CD14-positive monocyte (primary cell): Measurements from ENCODE around the gene WARS2. TPM values are rescaled to one million over a fixed set of nuclear protein-coding genes. Genes with fewer than 3 reads are reported as not detected.

Experiments used
- DNase-seq, 3 donors: peaks; one replicate each; pipeline ENCODE4 v3.0.0-alpha.2; 2011 to 2022
- H2AFZ ChIP-seq: 2 replicates; pipeline ENCODE4 v1.6.0; 2012; ENCODE audit warnings: mild to moderate bottlenecking, low read depth, low read length, inconsistent platforms; ENCODE audit not compliant: insufficient read depth, poor library complexity, severe bottlenecking
- H3K27ac ChIP-seq, 2 donors: 1 replicate in 1 of 2; 2 replicates in 1 of 2; pipeline ENCODE4 v1.5.1; 2012 to 2013; ENCODE audit warnings: low read length in 2 of 2, control low read depth in 1 of 2, inconsistent platforms in 1 of 2, low read depth in 1 of 2, mild to moderate bottlenecking in 1 of 2
- H3K27me3 ChIP-seq, 2 donors: one replicate each; pipeline versions ENCODE4 v1.6.0 to v1.6.1; 2011 to 2013; ENCODE audit warnings: low read length in 2 of 2; ENCODE audit not compliant: control insufficient read depth in 2 of 2, insufficient read depth in 2 of 2
- H3K36me3 ChIP-seq, 2 donors: replicated peaks in 1 of 2; 1 replicate in 1 of 2; 2 replicates in 1 of 2; pipeline versions ENCODE4 v1.5.1 to v1.6.1; 2012 to 2013; ENCODE audit warnings: low read length in 2 of 2, control low read depth in 1 of 2, inconsistent platforms in 1 of 2, mild to moderate bottlenecking in 1 of 2; ENCODE audit not compliant: insufficient read depth in 2 of 2, control insufficient read depth in 1 of 2
- H3K4me1 ChIP-seq, 2 donors: 1 replicate in 1 of 2; 2 replicates in 1 of 2; pipeline versions ENCODE4 v1.5.1 to v1.6.1; 2012 to 2013; ENCODE audit warnings: low read length in 2 of 2, control low read depth in 1 of 2, inconsistent platforms in 1 of 2, mild to moderate bottlenecking in 1 of 2, moderate library complexity in 1 of 2; ENCODE audit not compliant: insufficient read depth in 2 of 2, control insufficient read depth in 1 of 2
- H3K4me2 ChIP-seq: replicated peaks from 2 replicates; pipeline ENCODE3; 2012; ENCODE audit warnings: low read length, moderate library complexity, mild to moderate bottlenecking; ENCODE audit not compliant: poor library complexity, severe bottlenecking; ENCODE audit errors: extremely low read depth
- H3K4me3 ChIP-seq, 3 experiments: fragments of 200-600 bp in 1 of 3; sonication (generic) in 1 of 3; replicated peaks in 1 of 3; 1 replicate in 2 of 3; 2 replicates in 1 of 3; pipeline ENCODE4 v1.5.1; 2011 to 2013; ENCODE audit warnings: low read length in 3 of 3, mild to moderate bottlenecking in 3 of 3, control low read depth in 2 of 3, low read depth in 2 of 3, inconsistent platforms in 1 of 3, moderate library complexity in 1 of 3
- H3K79me2 ChIP-seq: 2 replicates; pipeline ENCODE4 v1.6.0; 2012; ENCODE audit warnings: mild to moderate bottlenecking, control low read depth, inconsistent platforms, low read length, moderate library complexity; ENCODE audit not compliant: insufficient read depth
- H3K9ac ChIP-seq: 2 replicates; pipeline ENCODE4 v1.6.0; 2017; ENCODE audit warnings: low read length, mild to moderate bottlenecking; ENCODE audit not compliant: insufficient read depth, poor library complexity, severe bottlenecking
- H3K9me3 ChIP-seq, 2 donors: replicated peaks in 1 of 2; 1 replicate in 1 of 2; 2 replicates in 1 of 2; pipeline versions ENCODE4 v1.5.1 to v1.6.1; 2012 to 2013; ENCODE audit warnings: low read length in 2 of 2, control low read depth in 1 of 2; ENCODE audit not compliant: control insufficient read depth in 1 of 2, insufficient read depth in 1 of 2
- H4K20me1 ChIP-seq: 2 replicates; pipeline ENCODE4 v1.6.0; 2012; ENCODE audit warnings: mild to moderate bottlenecking, low read length, control low read depth, moderate library complexity; ENCODE audit not compliant: insufficient read depth
- H3K27ac Mint-ChIP-seq, 7 donors: one replicate each; pipeline ENCODE4 v1.8.0; 2020; ENCODE audit warnings: mild to moderate bottlenecking in 7 of 7, mixed read lengths in 7 of 7, moderate library complexity in 6 of 7, inconsistent platforms in 2 of 7
- H3K27me3 Mint-ChIP-seq, 3 donors: one replicate each; pipeline ENCODE4 v1.8.0; 2021 to 2022; ENCODE audit warnings: low read depth in 3 of 3, mild to moderate bottlenecking in 3 of 3, mixed read lengths in 3 of 3, moderate library complexity in 3 of 3, inconsistent platforms in 1 of 3
- H3K36me3 Mint-ChIP-seq, 2 donors: one replicate each; pipeline ENCODE4 v1.8.0; 2020; ENCODE audit warnings: mixed read lengths in 2 of 2, inconsistent platforms in 1 of 2, mild to moderate bottlenecking in 1 of 2
- H3K4me1 Mint-ChIP-seq: one replicate; pipeline ENCODE4 v1.8.0; 2020; ENCODE audit warnings: mild to moderate bottlenecking, mixed read lengths
- H3K4me3 Mint-ChIP-seq, 2 donors: one replicate each; pipeline ENCODE4 v1.8.0; 2020; ENCODE audit warnings: mild to moderate bottlenecking in 2 of 2, mixed read lengths in 2 of 2, moderate library complexity in 1 of 2
- H3K9me3 Mint-ChIP-seq, 7 donors: one replicate each; pipeline ENCODE4 v1.8.0; 2020 to 2022; ENCODE audit warnings: mixed read lengths in 7 of 7, mild to moderate bottlenecking in 6 of 7, moderate library complexity in 6 of 7, inconsistent platforms in 2 of 7
- CTCF ChIP-seq: fragments of 200-600 bp; IDR thresholded peaks from one replicate; pipeline ENCODE4 v1.8.0; 2022; ENCODE audit warnings: antibody characterized with exemption, mild to moderate bottlenecking
- WGBS: methylation state at CpG from one replicate; pipeline ENCODE4 v1.1.5; 2013; ENCODE audit warnings: missing lambda C conversion rate; ENCODE audit not compliant: insufficient coverage; 5-methylcytosine and 5-hydroxymethylcytosine counted together
- intact Hi-C, 2 donors: fragments of 100-400 bp; cut with micrococcal nuclease; formaldehyde crosslinking; loops; one replicate each; pipeline versions ENCODE4 v1.15.0 to v1.15.1; 2023
- polyA plus RNA-seq, 3 donors: library from polyadenylated mRNA; depleted of rRNA in 1 of 3; unstranded in 2 of 3; stranded (reverse) in 1 of 3; fragments of 300-500 nt in 2 of 3; fragments of >200 nt in 1 of 3; fragmentation: Illumina TruSeq in 2 of 3; gene quantifications; 1 replicate in 2 of 3; 2 replicates in 1 of 3; pipeline ENCODE4 v1.2.3, GENCODE V29; 2012 to 2021

WARS2 gene
- polyA plus RNA-seq, 3 donors, result 4.6 to 5.1 (median 4.7) TPM

- 5% methylated on average over 40 of the region's 44 CpGs for WGBS
- Mint-ChIP-seq H3K9me3 (peaks cover 2 to 45% (median 27%) of the 10 kb centered on the region in 7 donors), H3K4me1 (peaks cover 36% of the 10 kb centered on the region), H3K4me3 (peak overlapping the region; percentile 57 to 94), H3K36me3 (peaks cover 5 to 14% of the 10 kb centered on the region in 2 donors), H3K27ac (no peak overlapping the region), H3K27me3 (peaks cover 95 to 99% (median 97%) of the 10 kb centered on the region in 3 donors)
- Histone ChIP-seq H3K4me2 (peak overlapping the region; percentile 74), H3K36me3 (no peaks in the 10 kb centered on the region), H3K27me3 (peaks cover 88 to 98% of the 10 kb centered on the region in 2 donors), H3K9ac (no peak overlapping the region), H3K27ac (no peak overlapping the region), H3K4me1 (peaks cover 25 to 27% of the 10 kb centered on the region in 2 donors), H3K9me3 (peaks cover 8 to 70% of the 10 kb centered on the region in 2 donors), H4K20me1 (no peaks in the 10 kb centered on the region), H3K4me3 (peak overlapping the region in 1 of 3 experiments; percentile 65), H3K79me2 (no peaks in the 10 kb centered on the region), H2AFZ (peak overlapping the region; percentile 29)
- no peak for TF ChIP-seq CTCF
- DNase-seq, result no peak
- intact Hi-C loops, result no loop called here
Observed at GRCh38 chr1:119000371-119001180, 139.9 kb downstream of the WARS2 start.

GRCh38 chr1:118999348-119000071, 140.9 kb downstream of the WARS2 start:
- Histone ChIP-seq H3K36me3 (no peaks in the 10 kb centered on the region), H3K4me2 (no peak overlapping the region), H3K4me3 (no peak overlapping the region), H3K79me2 (no peaks in the 10 kb centered on the region), H3K9me3 (peaks cover 8 to 71% of the 10 kb centered on the region in 2 donors), H3K4me1 (peaks cover 25 to 27% of the 10 kb centered on the region in 2 donors), H3K9ac (no peak overlapping the region), H4K20me1 (no peaks in the 10 kb centered on the region), H3K27me3 (peaks cover 88 to 98% of the 10 kb centered on the region in 2 donors), H2AFZ (no peak overlapping the region), H3K27ac (no peak overlapping the region)
- DNase-seq, result no peak
- Mint-ChIP-seq H3K9me3 (peaks cover 2 to 45% (median 27%) of the 10 kb centered on the region in 7 donors), H3K27me3 (peaks cover 97 to 100% (median 98%) of the 10 kb centered on the region in 3 donors), H3K27ac (no peak overlapping the region), H3K4me1 (peaks cover 36% of the 10 kb centered on the region), H3K36me3 (peaks cover 4 to 16% of the 10 kb centered on the region in 2 donors), H3K4me3 (peak overlapping the region in 1 of 2 donors; percentile 94)
- 10% methylated on average over 2 of the region's 27 CpGs for WGBS
- TF ChIP-seq CTCF, result no peak
- intact Hi-C loops, result no loop called here
